ENCODE data around the gene PIP5K1C.

The PIP5K1C gene

GRCh38 chr19:3694361-3695123 is 5.7 kb downstream of the PIP5K1C start:
- DNase-seq (ENCODE audit: low read depth in 2 of 2), result no peak

- no peak for DNase-seq (ENCODE audit: low read depth in 2 of 2)
Observed at GRCh38 chr19:3693025-3693925, 7.0 kb downstream of the PIP5K1C start.

- DNase-seq (ENCODE audit: low read depth in 2 of 2), result peak in 1 of 2 donors; percentile 58
Observed at GRCh38 chr19:3692141-3693024, 7.9 kb downstream of the PIP5K1C start.

GRCh38 chr19:3691726-3692125 is 8.5 kb downstream of the PIP5K1C start:
- DNase-seq (ENCODE audit: low read depth in 2 of 2), result no peak

GRCh38 chr19:3691372-3691716 is 8.9 kb downstream of the PIP5K1C start:
- no peak for DNase-seq (ENCODE audit: low read depth in 2 of 2)

GRCh38 chr19:3690551-3691371 is 9.5 kb downstream of the PIP5K1C start:
- no peak for DNase-seq (ENCODE audit: low read depth in 2 of 2)

- no peak for DNase-seq (ENCODE audit: low read depth in 2 of 2)
Observed at GRCh38 chr19:3687774-3688706, 12.2 kb downstream of the PIP5K1C start.

GRCh38 chr19:3687393-3687773 is 12.9 kb downstream of the PIP5K1C start:
- no peak for DNase-seq (ENCODE audit: low read depth in 2 of 2)

- DNase-seq (ENCODE audit: low read depth in 2 of 2), result no peak
Observed at GRCh38 chr19:3684817-3685410, 15.4 kb downstream of the PIP5K1C start.

GRCh38 chr19:3684054-3684816 is 16.0 kb downstream of the PIP5K1C start:
- no peak for DNase-seq (ENCODE audit: low read depth in 2 of 2)

- no peak for DNase-seq (ENCODE audit: low read depth in 2 of 2)
Observed at GRCh38 chr19:3683405-3684053, 16.7 kb downstream of the PIP5K1C start.

GRCh38 chr19:3682741-3683404 is 17.4 kb downstream of the PIP5K1C start:
- DNase-seq (ENCODE audit: low read depth in 2 of 2), result no peak

GRCh38 chr19:3682286-3682685 is 18.0 kb downstream of the PIP5K1C start:
- no peak for DNase-seq (ENCODE audit: low read depth in 2 of 2)

- no peak for DNase-seq (ENCODE audit: low read depth in 2 of 2)
Observed at GRCh38 chr19:3680939-3681338, 19.3 kb downstream of the PIP5K1C start.

- no peak for DNase-seq (ENCODE audit: low read depth in 2 of 2)
Observed at GRCh38 chr19:3679581-3679980, 20.7 kb downstream of the PIP5K1C start.

GRCh38 chr19:3679138-3679537 is 21.1 kb downstream of the PIP5K1C start:
- DNase-seq (ENCODE audit: low read depth in 2 of 2), result no peak

- no peak for DNase-seq (ENCODE audit: low read depth in 2 of 2)
Observed at GRCh38 chr19:3678188-3678587, 22.1 kb downstream of the PIP5K1C start.

Data from stimulated activated CD4-positive, alpha-beta T cell treated with anti-CD3 and anti-CD28 coated beads, Interleukin-4, amount 100 ng/mL, for 48 hours (primary cell).